GM19395 (cell line): ENCODE measurements around the gene OSBPL5.
"Not testable (repeated sequence)": the region's sequence is repeated elsewhere in the genome, so short reads cannot be mapped to it uniquely, and the experiment has no call there.

ENCODE experiments used
- ATAC-seq: cut with Tn5 transposase; IDR thresholded peaks from one replicate; pipeline ENCODE4 v1.9.1; 2021; ENCODE audit warnings: mild to moderate bottlenecking, moderate library complexity; ENCODE audit not compliant: unreplicated experiment

Gene OSBPL5

DNA sequence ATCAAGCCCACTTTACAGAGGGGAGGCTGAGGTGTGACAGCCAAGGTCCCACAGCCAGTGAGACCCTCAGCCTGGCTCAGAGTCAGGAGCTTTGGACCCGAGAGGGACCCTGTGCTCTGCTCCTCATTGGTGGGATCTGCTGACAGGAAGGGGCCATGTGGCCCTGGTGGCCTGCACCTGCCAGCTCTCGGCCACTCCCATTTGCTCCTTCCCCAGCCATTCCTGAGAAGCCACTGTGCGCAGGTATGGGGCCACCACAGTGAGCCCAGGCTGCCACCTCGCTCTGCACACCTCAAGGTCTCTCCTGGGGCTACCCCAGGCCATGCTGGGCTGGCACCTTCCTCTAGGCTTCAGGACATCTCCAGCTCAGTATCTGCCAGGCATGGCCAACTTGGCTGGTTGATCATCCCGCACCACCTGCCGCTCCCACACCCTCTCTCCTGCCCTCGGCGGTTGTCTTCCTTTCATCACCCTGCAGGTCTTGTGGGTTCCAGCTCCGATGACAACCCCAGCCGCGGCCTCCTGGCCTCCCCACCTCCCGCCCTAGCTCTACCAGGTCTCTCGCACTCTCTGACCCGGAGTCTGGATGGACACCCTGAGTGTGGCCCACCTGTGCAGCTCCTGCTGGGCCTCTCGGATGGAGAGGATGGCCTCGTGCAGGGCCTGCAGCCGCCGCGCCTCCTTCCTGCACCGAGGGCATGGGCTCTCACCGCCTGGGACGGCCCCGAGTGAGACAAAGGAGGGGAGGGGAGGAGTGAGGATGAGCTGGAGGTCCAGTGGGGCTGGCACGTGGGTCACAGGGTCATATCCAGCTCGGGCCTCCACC is 75.7 kb downstream of the OSBPL5 start:
- no peak for ATAC-seq

DNA sequence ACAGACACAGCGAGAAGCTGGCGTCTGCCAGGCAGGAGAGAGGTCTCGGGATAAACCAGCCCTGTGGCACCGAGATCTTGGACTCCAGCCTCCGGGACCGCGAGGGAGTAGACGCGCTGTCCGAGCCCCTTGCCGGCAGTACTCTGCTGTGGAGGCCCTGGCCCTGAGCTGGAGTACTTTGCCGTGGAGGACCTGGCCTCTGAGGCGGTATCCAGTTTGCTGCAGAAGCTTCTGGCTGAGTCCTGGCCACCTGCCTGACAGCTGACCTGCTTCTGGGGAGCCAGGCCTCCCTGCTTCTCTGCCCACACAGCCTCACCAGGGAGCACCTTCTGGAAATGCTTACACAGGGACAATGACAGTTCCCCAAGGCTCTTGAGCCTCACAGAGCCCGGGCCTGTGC is 76.3 kb downstream of the OSBPL5 start:
- ATAC-seq: no peak

DNA sequence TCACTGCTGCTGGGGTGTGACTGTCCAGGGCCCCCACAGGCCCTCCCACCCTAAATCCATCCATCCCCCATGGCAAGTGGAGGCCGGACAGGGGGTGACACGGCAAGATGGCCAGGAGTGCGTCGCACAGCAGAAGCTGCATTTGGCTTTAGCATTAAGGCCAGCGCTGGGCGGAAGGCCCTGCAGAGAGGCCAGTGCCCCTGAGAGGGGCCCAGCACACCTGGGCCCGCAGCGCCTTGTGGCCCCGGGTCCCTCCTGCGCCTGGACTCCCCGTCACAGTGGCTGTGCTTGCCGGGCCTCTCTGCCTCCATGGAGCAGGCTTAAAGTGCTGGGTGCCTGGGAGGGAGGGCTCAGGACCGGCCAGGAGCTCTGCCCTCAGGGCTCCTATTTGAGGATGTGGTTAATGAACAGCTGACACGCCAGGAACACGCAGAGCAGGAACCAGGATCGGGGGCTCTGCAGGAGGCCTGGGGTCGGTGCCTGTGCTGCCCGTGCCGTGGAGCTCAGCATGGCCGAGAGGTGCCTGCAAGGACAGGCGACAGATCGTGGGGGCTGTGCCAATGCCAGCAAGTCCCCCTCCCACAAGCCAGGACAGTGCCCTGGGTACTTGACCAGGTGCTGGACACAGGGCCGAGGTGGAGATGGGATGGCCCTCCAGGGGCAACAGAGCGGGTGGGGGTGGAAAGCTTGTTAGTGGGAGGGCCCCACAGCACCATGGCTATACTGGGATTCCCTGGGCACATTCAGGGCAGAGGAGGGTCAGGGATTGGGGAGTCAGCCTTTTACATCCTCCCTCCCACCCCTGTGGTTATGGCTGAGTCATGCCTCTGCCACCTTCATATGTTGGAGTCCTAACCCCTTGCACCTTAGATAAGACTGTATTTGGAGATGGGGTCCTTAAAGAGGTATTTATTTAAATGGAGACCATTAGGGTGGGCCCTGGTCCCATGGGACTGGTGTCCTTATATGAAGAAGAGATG is 77.0 kb downstream of the OSBPL5 start:
- ATAC-seq: no peak

DNA sequence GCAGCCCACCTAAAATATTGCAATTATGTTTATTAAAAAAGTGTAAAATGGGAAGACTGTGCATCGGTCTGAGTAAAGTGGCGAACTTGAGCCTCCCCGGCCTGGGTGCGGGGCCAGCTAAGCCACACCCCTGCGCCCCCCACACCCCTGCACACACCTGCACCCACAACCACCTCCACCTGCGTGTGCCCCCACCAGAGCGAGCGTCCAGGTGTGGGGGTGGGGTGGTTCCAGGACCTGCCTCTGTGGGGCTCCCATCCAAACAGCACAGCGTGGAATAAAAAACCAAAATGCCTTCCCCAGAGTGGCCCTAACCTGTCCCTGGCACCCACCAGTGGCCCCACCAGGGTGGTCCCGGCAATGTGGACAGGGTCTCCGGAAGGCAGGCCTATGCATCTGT is 77.7 kb downstream of the OSBPL5 start:
- ATAC-seq: no peak

DNA sequence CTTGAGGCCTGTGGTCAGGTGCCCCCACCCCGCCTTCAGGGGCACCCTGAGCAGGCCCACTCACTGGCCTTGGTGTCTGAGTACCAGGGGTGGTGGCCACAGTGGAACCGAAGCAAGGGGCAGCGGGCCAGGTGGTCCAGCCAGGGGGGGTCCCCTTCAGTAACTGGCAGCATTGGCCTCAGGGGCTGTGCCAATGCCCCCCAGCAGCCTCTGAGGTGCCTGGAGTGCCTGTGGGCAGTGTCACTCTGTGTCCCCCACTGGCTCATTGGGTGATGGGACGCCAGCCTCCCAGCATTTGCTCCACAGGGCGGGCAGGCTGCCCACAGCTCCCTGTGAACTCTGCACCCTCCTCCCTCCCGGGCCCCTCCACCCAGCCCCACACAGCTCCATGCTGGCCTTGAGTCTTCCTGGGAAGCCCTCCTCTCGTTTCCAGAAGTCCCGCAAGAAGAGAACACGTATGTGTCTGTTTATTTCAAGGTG is 78.4 kb downstream of the OSBPL5 start:
- no peak for ATAC-seq

DNA sequence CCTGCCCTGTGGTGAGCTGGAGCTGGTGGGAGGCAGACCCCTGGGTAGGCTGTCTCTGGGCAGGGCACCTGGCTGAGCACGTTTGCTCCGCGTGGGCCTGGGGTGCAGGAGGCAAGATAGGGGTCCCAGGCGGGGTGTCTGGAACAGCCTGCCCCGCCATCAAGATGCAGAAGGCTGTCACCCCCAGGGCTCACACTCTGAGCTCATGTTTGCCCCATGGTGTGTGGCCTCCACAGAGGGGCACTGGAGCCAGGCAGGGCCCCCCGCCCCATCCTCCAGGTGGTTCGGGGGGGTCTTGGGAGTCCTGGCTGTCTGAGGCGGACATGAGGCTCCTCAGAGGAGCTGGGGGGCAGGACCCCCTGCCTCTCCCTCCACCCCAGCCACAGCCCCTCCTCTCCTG is 79.0 kb downstream of the OSBPL5 start:
- no peak for ATAC-seq

DNA sequence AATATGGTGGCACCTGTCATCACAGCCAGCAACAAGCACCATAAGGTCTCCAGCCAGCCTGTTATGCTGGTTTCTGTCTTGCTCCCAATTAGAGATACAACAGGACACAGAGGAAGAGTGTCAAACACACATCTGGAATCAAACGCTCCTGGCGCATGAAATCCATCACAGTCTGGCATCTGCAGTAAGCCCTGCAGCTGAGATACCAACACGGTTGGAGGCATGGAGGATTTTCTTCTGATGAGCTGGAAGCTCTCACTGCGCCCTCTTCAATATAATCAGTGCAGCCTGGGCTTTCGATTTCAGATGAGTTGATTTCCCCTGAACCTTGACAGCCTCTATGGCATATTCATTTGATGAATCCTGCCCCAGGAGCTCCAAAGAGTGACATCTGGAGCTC is 80.1 kb downstream of the OSBPL5 start:
- no peak for ATAC-seq

DNA sequence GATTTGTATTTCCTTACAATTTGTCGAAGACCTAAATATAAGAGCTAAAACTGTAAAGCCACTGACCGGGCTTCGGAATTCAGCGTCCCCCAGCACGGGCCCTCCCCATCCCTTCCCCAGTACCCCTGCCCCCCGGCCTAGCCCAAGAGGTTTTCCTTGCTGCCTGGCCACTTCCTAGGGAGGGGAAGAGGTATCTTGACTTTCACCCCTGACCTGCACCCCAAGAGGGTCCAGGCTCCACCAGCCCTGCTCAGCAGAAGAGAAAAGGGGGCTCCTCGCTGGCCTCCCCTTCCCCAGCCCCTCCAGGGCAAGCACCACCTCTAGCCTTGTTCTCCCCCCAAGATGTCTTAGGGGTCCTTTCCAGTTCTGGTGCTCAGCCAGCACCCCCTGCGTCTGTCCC is 81.8 kb downstream of the OSBPL5 start:
- ATAC-seq: no peak

DNA sequence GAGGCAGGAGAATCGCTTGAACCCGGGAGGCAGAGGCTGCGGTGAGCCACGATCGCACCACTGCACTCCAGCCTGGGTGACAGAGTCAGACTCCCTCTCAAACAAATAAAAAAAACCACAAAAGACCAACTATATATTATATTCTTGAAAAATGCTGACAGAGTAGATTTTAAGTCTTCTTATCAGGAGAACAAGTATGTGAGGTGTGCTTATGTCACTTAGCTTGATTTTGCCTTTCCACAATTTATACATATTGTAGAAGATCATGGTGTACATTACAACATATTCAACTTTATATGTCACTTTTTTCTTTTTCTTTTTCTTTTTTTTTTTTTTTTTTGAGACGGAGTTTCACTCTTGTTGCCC is 83.7 kb downstream of the OSBPL5 start:
- ATAC-seq: no peak

DNA sequence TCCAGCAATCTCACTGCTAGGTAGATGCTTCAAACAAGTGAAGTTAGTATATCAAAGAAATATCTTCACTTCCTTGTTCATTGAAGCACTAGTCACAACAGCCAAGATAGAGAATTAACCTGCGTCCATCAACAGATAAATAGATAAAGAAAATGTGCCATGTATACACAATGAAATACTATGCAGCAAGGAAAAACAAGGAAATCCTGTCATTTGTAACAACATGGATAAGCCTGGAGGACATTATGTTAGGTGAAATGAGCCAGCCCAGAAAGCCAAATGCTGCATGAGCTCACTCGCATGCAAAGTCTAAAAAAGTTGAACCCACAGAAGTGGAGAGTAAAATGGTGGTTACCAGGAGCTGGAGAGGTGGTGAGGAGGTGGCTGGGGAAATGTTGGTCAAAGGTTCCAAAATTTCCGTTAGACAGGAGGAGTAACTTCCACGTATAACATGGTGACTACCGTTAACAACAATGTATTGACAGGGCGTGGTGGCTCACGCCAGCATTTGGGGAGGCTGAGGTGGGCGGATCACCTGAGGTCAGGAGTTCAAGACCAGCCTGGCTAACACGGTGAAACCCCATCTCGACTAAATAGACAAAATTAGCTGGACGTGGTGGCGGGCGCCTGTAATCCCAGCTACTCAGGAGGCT is 84.3 kb downstream of the OSBPL5 start:
- ATAC-seq: no peak

DNA sequence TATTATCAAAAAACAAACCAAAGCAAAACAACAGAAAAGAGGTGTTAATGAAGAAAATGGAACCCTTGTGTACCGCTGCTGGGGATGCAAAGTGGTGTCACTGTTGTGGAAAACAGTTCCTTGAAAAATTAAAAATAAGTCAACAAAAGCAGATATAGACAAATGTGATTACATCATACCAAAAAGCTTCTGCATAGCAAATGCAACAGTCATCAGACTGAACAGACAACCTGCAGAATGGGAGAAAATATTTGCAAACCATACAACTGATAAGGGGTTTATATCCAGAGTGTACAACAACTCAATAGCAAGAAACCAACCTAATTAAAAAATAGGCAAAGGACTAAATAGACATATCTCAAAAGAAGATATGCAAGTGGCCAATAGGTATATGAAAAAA is 85.0 kb downstream of the OSBPL5 start:
- ATAC-seq: no peak

DNA sequence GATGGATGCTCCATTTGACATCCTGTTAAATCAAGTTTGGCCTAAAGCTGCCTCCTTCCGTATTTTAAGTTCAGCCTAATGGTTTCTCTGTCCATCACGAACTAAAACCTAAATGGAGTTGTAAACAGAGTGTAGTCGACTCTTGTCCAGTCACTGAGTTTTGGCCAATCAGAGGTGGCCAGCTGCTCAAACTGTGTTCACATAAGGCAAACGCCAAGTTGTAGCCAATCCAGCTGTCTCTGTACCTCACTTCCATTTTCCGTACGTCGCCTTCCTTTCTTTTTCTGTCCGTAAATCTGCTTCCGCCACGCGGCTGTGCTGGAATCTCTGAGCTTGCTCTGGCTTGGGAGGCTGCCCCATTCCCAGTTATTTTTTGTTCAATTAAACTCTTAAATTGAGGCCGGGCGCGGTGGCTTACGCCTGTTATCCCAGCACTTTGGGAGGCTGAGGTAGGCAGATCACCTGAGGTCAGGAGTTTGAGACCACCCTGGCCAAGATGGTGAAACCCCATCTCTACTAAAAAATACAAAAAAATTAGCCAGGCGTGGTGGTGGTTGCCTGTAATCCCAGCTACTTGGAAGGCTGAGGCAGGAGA is 87.2 kb downstream of the OSBPL5 start:
- ATAC-seq: no peak

DNA sequence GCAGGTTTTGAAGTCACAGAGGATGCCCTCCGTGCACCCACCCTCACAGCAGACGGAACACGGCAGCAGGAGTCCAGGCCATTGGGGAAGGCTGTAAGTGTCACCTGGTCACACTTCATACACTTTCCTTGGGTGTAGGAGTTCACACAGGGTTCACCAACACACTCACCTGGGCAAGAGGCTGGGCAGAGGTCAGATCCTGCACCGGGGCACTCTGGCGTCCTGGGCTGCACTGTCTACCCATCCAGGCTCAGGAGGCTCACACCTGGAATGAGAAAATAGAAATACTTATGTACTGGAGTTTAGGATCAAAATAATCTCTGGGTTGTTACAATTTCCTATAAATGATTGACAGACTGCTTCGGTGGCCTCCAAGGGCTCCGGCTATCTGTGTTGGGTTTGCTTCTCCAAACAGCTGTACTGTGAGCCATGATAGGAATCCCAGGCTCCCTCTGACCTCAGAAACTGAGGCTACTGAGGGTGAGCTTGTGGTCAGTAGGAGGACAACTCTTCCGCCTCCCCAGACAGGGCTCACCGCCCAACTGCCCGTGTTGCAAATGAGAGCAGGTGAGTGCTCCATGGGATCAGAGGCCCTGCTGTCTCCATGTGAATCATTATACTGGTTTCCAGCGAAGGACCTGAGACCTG is 87.8 kb downstream of the OSBPL5 start:
- no peak for ATAC-seq

DNA sequence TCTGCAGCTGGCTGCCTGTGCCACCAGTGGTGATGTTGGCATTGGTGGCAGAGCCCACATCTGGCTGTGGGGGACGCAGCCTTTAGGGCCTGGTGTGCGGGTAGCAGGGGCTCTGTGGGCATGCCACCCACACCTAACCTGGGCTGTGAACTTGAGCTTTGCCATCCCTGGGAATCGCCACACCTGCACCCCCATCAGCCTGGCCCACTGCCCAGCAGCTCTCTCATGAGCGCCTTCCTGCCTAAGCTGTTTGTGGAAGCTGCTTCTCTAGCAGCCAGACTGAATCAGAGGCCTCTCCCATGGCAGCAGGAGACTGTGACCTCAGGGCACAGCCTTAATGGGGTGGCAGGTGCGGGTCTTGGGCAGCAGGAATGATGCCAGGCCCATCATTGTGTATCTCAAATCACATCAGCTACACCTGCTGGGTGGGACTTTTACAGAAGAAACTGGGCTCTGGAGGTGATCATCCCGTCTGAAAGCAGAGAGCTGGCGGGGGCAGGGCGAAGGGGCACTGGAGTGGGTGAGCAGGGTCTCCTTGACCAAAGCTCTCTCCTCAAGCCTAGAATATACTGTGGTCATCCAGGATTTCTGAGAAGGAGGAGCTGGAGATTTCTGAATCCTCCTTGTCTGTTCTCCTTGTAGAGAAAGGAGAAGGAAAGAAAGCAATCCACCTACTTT is 90.1 kb downstream of the OSBPL5 start:
- ATAC-seq: no peak

DNA sequence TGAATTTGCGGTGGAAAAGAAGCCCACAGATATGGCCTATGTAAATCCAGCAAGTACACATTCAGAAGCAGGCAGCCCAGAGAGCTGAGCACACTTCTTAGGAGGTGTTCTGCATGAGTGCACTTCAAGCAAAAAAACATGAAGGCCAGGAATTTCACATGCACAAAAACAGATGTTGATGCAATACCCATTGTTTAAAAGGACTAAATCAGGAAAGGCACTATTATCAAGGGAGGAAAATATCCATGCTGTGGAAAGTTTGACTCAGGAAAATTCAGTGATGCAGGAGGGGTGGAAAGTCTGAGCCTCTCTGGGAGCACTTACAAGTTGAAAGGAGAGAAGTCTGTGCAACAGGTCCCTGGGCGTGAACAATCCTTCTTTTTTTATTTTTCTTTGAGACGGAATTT is 92.1 kb downstream of the OSBPL5 start:
- ATAC-seq: no peak

DNA sequence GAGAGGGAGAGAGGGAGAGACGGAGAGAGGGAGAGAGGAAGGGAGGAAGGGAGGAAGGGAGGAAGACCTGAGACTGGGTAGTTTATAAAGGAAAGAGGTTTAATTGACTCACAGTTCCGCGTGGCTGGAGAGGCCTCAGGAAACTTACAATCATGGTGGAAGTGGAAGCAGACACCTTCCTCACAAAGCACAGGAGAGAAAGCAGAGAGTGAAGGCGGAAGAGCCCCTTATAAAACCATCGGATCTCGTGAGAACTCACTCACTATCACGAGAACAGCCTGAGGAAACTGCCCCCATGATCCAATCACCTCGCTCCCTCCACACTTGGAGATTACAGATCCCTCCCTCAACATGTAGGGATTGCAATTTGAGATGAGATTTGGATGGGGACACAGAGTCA is 95.7 kb downstream of the OSBPL5 start:
- no peak for ATAC-seq

DNA sequence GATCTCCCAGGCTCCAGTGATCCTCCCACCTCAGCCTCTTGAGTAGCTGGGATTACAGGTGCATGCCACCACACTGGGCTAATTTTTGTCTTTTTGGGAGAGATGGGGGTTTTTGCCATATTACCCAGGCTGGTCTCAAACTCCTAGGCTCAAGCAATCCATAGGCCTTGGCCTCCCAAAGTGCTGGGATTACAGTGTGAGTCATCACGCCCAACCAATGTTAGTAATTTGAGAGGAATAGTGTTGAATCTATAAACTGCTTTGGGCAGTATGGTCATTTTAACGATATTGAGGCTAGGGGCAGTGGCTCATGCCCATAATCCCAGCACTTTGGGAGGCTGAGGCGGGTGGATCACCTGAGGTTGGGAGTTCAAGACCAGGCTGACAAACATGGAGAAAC is 98.8 kb downstream of the OSBPL5 start:
- not testable (repeated sequence) for ATAC-seq

DNA sequence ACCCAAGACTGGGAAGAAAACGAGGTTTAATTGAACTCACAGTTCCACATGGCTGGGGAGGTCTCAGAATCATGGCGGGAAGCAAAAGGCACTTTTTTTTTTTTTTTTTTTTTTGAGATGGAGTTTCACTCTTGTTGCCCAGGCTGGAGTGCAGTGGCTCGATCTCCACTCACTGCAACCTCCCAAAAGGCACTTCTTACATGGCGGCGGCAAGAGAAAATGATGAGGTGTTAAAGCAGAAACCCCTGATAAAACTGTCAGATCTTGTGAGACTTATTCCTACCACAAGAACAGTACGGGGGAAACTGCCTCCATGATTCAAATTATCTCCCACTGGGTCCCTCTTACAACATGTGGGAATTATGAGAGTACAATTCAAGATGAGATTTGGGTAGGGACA is 100.4 kb downstream of the OSBPL5 start:
- ATAC-seq: not testable (repeated sequence)

DNA sequence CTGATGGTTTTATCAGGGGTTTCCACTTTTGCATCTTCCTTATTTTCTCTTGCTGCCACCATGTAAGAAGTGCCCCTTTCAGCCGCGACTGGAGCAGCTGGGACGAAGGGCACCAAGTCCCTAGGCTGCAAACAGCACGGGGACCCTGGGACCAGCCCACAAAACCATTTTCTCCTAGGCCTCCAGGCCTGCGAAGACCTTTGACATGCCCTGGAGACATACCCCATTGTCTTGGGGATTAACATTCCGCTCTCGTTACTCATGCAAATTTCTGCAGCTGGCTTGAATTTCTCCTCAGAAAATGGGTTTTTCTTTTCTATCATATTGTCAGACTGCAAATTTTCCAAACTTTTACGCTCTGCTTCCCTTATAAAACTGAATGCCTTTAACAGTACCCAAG is 101.2 kb downstream of the OSBPL5 start:
- not testable (repeated sequence) for ATAC-seq

DNA sequence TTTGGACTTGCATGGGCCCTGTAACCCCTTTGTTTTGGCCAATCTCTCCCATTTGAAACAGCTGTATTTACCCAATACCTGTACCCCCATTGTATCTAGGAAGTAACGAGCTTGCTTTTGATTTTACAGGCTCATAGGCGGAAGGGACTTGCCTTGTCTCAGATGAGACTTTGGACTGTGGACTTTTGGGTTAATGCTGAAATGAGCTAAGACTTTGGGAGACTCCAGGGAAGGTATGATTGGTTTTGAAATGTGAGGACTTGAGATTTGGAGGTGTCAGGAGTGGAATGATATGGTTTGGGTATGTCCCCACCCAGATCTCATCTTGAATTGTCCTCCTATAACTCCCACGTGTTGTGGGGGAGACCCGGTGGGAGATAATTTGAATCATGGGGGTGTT is 101.7 kb downstream of the OSBPL5 start:
- ATAC-seq: not testable (repeated sequence)
